UCSD-AML1 (cell line): ENCODE measurements around the gene PTPRU.

Source experiments
- DNase-seq: peaks from one replicate; lab custom pipeline; 2025; ENCODE audit not compliant: unreplicated experiment; lab: John Stamatoyannopoulos, UW

The PTPRU gene

DNA sequence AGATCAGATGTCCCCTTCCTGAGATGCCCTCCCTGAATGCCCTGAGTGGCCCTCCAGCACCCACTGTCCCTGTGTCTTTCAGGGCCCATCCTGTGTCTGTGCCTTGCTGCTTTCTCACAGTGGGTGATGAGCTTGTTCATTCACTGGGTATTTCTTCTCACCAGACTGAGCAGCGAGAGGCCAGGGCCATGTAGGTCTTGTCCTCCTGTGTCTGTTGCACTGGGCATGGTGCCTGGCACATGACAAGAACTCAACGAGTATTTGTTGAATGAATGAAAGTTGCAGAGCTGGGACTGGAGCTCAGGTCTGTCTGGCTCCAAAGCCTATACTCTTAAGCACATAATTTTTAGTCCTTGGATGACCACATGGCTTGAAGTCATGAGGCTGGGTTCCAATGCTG is 93.8 kb downstream of the PTPRU start:
- DNase-seq: no peak

DNA sequence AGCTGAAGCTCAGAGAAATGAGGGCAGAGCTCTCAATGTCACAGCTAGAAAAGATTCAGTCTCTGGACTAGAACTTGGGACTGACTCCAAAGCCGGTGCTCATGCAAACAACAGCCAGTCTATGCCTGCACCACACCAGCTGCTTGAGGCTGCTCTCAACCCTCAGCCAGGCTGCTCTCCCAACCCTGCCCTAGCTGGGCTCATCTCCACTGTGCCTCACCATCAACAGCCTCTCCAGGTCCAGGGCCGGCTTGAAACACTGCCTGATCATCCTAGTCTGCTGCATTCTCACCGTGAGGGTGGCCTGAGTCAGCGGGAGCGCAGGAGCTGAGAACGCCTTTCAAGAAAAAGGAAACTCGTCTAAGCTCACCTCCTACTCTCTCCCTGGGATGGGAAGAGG is 94.5 kb downstream of the PTPRU start:
- no peak for DNase-seq

DNA sequence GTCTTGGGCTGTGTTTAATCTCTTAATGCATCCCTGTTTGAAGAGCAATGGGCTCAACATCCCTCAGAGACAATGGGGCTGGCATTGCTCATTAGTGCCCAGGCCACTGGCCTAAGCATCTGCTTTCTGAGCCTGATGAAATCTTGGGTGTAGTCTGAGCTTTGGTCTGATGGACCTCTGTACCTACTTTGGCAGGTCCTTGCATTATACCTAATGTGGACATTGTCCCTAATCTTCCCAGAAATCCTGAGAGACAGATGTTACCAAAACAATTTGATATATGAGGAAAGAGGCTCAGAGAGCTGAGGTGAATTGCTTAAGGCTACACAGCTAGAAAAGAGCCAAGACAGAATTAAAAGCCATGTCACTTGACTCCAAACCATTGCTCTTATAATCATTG is 95.0 kb downstream of the PTPRU start:
- no peak for DNase-seq

DNA sequence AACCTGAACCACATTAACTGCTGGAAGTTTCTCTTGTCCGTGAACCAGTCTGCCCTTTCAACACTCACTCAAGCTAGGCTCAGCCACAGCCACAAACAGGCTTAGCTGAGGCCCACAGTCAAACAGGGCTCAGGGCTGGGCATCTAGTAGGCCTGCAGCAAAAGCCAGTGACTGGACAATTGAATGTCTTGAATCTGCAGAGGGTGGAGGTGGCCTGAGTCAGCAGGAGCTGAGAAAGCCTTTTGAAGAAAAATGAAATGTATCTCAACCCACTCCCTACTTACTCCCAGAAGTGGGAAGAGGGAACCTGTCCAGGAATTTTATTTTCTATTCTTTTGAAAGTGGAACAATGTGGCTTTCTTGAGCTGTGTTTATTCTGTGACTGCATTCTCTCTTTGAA is 95.4 kb downstream of the PTPRU start:
- no peak for DNase-seq

DNA sequence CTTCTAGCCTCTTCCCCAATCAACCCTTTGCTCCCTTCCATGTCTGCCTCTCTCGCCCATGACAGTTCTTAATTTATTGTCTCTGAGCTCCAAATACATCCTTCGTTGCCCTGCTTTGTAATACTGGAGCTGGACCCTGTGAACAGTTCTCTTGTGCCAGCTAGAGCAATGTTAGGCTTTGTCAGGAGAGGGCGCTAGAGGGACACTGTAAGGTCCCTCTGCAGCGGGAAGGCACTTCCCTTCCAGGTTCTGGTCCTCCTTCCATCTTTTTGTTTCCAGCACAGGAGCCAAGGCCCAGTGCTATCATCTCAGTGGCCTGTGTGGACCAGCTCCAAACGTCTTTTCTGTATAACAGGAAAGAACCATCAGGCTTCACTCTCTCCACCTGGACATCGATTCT is 95.9 kb downstream of the PTPRU start:
- DNase-seq: peak; percentile 55

DNA sequence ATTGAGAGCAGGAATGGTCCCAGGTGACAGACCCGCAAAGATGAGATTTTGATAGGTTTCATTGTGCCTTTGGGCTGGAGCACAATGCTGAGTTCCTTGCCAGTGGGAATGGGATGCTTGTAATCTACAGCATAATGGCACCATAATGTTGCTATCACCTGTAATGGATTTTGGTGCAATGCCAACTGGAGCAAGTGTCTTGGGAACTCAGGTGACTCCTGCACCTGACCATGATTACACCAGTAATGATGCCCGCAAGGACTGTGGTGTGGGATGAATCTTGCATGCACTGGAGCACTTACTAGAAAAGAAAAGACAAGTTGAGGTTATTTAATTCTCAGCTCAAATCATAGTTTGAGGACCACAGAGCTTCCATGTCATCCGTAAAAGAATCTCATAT is 96.7 kb downstream of the PTPRU start:
- DNase-seq: no peak

DNA sequence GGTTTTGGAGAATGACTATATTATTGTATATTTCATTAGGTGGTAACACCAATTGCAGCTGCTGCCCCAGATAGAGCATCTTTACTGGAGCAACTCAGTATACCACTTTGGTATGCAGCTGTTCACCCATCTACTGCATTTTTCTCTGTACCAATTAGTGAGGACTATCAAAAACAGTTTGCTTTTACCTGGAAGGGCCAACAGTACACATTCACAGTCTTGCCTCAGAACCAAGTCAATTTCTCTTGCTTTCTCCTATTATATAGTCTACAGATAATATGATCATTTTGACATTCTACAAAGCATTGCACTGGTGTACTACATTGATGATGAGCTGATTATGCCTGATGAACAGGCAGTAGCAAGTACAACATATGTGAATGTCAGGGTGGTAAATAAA is 99.3 kb downstream of the PTPRU start:
- DNase-seq: no peak

DNA sequence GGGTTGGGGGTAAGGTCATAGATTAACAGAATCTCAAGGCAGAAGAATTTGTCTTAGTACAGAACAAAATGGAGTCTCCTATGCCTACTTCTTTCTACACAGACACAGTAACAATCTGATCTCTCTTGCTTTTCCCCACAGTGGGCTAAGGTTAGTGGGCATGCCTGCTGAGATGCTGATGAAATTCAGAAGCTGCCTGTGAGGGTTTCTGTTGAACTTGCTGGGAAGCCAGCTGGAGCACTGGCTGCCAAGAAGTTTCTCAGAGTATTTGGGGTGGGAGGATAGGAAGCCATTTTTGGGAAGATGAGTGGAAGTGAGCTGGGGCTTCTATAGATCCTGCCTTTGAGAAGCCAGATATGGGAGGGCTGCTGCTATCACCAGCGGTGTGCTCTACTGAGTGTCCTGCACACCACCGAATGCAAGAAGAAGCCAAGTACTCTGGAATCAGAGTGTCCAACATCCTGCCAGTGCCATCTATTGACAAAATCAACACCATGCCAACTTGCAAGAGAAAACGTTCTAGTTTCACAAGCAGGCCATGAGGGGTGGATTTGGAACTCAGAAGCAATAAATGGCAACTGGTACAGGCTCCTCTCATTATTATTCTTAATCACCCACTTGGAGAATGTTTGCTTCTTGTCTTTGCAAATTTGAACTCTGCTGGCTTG is 102.7 kb downstream of the PTPRU start:
- DNase-seq: no peak

DNA sequence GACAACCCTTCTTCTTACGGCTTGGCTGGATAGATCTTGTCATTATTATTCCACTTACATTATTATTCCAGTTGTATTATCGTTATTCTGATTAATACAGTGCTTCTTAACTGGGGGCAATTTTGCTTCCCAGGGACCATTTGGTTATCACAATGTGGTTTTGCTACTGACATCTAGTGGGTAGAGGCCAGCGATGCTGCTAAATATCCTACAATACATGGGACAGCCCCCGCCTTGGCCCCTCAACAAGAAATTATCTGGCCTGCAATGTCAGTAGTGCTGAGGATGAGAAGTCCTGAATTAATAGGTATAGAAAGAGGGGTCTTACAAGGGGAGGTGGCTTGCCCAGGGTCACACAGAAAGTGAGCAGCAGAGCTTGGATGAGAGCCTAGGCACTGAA is 105.6 kb downstream of the PTPRU start:
- no peak for DNase-seq

DNA sequence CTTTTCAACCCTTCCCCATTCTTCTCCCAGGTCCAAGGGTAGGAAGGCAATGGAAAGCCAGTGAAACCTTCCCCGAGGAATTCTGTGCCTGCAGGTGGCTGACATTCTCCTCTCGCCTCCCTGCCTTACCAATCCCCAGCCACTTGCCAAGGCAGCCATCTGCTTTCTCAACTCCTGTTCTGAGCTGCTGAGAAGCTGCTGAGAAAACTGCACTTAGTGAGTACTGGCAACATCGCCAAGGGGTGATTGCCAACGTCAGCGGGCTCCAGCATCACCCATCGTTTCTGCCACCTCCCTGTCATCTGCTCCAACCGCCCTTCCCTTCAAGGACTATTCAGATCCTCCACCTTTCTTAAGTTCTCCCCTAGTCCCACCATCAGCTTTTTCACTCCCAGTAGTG is 106.0 kb downstream of the PTPRU start:
- no peak for DNase-seq

DNA sequence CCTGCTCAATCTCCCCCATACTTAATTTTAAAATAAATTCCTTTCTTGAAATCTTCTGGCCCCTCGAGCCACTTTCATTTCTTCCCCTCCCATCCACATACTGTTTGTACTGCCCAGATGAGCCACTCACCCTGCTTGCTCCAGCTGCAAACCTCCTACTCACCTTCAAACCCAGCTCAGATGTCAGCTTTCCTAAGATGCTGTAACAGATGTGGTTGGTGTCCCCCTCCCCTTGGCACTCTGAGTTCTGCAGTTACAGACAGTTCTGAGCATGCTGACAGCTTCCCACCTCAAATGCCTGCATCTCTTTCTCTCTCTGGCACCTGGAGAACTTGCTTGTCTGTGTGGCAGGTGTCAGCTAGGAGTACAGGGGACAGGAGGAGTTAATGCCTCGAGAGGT is 106.7 kb downstream of the PTPRU start:
- DNase-seq: no peak

DNA sequence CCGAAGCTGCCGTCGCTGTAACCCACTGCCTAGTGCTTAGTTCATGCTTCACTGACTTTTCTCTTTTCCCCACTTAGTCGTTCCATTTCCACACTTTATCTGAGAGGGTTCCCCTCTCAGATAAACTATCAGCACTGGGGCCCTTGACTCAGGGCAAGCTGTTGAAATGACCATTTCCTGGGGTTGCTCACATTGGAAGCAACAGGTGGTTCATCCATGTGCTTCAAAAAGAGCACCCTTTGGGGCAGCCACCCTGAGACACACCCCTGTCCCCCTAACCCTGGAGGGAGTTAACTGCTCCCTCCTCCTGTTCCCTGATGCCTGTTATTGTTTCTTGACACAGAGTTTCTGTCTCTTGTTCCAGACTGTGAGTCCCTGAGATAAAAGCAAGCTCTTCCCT is 107.2 kb downstream of the PTPRU start:
- DNase-seq: no peak

DNA sequence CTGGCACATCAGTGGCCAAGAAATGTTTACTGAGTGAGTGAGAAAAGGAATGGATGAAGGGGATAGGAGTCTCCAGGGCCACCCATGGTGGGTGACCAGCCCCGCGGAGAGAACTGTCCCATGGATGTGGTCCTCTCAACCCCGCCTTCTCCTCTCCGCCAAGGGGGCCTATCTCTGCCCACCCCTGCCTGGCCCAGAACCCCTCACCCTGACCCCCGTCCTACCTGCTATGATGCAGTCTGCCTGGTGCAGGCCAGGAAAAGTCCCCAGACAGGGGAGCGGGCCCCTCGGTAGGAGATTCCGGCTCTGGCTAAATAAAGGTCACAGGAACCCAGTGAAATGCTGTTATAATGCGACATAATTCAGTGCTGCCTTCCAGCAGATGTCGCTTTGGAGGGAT is 107.6 kb downstream of the PTPRU start:
- DNase-seq: no peak

DNA sequence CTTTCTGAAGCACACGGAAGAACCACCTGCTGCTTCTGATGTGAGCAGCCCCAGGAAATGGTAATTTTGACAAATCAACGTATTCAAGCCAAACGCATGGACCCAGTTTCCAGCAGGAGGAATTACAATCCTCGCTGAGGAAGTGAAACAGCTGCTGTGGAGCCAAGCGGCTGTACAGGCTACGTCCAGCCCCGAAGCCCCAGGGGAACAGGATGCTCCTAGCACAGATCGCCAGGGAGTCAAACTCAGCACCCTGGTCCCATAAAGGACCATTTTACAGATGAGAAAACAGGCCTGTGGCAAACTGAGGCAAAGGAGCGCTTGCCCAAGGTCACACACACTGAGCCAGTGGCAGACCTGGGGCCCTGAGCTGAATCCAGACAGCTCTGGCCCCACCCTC is 108.0 kb downstream of the PTPRU start:
- no peak for DNase-seq

DNA sequence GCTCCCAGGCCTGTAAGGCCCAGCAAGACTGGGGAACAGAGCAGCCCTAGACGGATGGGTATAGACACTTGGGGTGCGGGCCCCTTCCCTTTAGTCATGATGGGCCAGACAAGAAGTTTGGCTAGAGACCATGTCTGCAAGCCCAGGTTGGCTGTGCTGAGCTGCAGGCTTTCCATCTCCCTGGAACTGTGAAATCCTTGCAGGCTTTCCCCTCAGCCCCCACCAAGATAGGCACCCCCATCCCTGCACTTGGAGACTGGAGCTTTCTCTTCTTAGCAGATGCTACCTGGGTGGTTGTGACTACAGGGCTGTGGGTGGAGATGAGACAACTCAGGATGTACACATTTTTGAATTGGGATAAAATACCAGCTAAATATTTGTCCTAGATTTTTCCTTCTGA is 110.3 kb downstream of the PTPRU start:
- DNase-seq: no peak

DNA sequence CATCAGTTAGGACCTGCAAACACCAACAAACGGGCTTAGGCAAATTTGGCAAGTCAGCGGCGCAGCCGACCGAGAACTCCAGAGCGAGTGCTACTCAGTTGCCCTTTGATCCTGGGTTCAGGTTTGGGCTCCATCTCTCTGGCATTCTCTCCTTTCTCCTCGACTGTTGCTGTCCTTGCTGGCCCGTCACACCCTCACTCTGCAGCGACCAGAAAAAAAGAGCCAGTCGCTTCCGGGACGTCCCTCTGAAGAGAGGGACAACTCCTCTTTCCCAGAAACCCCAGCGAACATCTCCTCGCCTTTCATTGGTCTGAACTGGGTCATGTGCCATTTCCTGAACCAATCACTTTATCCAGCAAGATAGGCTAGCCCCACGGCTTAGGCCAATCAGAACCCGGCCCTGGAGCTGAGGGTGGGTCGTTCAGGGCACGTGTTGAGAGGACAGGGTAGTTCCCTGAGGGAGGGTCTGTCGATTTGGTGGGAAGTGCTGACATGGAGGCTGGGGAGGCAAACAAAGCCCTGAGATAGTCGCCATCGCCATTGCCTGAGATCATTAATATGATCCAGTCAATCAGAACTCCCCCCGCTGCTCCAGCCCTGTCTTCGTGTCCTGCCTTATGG is 113.7 kb downstream of the PTPRU start:
- no peak for DNase-seq

DNA sequence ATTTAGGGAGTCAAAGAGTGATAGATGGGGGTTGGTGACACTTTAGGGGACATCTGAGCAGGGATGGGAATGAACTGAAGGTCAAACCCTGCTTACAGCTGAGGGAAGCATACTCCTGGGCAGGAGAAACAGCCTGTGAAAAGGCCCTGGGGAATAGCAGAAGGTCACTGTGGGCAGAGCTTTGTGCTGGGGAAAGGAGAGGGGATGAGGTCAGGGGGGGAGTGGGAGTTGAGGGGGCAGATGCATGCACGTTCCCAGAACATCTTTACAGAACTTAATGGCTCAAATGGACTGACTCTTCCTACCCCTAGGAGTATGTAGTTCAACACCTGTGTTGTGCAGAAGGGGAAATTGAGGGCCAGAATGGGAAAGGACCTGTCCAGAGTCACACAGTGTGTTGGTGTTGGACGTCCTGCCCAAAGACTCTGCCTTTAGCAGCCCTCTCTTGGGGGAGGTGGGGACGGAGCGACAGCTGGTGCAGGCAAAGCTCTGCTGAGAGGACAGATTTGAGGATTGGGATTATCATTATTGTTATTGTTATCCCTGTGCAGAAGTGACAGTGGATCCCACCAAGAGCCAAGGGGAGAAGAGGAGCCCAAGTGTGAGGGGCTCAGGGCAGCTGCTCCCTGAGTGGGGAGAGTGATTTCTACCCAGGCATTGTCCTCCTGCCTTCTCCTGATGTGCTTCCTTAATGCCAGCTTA is 116.5 kb downstream of the PTPRU start:
- no peak for DNase-seq

DNA sequence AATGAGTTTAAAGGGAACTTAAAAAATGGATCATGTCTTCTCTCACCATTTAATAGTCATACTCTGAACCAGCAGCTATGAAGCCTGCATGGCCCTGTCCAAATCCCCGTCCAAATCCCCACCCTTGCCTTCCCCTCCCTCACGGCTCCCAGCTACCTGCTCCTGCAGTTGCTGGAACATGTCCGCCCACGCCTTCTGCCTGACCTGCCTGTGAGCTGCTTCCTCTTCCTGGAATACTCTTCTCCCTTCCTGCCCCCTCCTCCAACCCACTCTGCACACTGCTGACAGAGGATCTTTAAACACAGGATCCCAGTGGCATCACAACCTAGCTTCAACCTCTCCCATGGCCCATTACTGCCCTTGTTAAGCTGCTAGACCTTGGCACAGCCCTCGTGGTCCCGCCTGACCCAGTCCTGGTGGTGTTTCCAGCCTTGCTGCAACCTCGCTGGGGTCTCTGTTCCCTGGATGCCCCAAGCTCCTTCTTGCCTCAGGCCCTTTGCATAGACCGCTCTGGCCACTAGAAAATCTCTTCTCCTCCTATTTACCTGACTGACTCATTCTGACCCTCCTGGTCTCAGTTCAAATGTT is 118.3 kb downstream of the PTPRU start:
- no peak for DNase-seq

DNA sequence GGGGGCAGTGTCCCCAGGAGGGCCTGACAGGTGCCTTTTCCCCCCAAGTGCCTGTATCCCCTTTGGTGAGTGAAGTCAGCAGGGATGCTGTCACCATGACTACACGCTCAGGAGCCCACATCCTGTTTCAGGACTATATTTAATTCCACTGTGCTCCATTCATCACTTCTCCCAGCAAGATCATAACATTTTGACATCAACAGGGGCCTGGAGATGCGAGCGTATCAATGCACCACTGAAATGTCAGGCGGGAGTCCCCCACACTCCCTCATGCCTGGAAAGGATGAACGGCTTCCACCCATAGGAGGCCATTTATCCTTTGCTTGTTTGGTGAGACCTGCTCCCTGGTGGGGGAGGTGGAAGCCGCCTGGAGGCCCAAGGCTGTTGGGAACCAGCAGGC is 119.1 kb downstream of the PTPRU start:
- DNase-seq: no peak

DNA sequence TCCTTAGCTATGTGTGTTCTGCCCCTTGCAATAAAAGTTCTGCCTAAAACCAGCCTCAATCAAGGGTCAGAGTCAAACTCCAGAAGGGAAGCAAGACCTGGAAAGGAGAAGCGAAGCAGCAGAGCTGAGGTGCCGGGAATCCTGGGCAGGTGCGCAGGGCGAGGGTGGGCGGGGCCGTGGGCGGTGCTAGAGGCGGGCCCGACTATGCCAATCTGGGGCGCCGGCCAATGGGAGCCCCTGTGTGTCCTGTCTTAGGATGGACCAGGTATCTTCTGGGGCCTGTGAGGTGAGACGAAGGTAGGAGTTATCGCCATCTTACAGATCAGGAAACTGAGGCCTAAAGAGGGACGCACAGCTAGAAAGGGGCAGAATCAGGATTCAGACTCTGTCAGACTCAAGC is 120.3 kb downstream of the PTPRU start:
- DNase-seq: no peak

DNA sequence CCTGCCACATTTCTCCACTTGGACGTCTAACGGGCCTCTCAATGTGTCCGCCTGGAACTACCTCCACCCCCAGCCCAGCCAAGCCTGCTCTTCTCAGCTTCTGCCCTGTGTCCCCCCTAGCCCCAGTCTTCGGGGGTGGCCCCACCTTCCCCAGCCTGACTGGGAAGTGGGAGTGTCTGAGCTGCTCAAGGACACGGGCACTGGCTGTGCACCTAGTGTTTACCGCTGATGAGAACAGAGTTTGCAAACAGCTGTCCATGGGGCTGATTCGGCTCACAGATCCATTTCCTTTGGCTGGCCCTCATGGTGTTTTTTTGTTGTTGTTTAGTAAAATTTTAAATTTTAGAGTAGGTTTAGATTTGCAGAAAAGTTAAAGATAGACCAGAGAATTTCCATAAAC is 121.1 kb downstream of the PTPRU start:
- DNase-seq: no peak

DNA sequence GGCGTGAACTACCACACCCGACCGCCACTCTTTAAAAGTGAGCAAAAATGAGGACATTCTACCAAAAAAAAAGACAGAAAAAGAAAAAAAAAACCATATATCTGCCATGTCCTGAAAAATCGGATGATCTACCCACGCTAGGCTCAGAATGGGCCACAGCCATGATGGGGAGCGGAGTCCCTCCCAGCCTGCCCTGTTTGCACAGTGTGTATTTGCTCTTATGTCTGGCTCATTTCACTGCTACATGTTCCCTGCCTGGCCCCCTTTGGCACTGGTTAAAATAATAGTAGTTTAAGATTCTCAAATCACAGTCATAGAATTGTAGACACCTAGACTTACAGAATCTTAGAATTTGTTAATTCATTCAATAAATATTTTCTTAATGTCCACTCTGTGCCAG is 121.9 kb downstream of the PTPRU start:
- DNase-seq: no peak
